ENCODE measurements around the gene PTGES3L. TPM values are rescaled to one million over a fixed set of nuclear protein-coding genes. Genes with fewer than 3 reads are reported as not detected.

PTGES3L gene
- total and polyA plus RNA-seq, 2 of the 13 experiments (the other 11 are each of a cell fraction or from before 2014, with no cell fraction given) = 1.2 to 2.9 TPM

DNA sequence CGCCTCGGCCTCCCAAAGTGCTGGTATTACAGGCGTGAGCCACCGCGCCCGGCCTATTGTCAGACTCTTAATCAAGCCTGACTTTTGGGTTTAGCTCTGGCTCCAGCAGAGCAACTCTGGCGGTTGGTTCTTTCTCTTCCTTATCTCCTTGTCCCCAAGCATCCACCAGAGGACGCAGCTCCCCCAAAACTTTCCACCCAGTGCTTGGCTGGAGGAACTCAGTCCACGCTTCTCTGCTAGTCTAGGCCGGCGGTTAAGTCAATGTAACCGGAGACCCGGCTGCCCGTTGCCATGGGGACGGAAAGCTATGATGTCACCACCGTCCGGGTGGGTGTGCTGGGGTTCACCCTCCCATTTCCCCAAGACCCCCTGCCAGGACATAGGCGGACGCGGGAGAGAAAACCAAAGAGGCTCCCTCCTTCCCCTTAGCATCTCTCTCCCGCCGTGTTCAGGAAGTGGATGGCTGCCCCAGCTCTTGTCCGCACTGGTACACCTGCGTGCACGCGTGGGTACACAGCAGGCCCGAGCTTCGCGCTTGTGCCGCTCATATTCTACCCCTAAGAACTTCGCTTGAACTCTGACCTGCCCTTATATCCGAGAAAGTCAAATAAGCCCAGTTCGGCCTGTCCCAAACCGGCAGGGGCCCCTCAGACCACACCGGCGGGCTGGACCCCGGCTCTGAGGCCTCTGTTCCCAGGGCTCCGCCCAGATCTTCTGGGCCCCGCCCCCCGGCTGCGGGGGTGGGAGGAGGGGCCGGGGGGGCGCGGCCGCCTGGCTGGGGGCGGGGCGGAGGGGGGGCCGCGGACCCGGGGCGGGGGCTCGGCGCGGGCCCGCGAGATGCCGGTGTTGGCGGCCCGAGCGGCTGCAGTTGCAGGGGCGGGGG lies 44.8 kb upstream of the PTGES3L start, which contains the start of gene RND2 (continued):
- TF ChIP-seq PITX1 (CRISPR knock-in tag; IDR thresholded peaks at IDR 0.05) = no peak
- no peak for TF ChIP-seq ZFP1 (CRISPR knock-in tag; IDR thresholded peaks at IDR 0.05)
- no peak for TF ChIP-seq SP2 (CRISPR knock-in tag; IDR thresholded peaks at IDR 0.05)
- TF ChIP-seq, protein P1, sequence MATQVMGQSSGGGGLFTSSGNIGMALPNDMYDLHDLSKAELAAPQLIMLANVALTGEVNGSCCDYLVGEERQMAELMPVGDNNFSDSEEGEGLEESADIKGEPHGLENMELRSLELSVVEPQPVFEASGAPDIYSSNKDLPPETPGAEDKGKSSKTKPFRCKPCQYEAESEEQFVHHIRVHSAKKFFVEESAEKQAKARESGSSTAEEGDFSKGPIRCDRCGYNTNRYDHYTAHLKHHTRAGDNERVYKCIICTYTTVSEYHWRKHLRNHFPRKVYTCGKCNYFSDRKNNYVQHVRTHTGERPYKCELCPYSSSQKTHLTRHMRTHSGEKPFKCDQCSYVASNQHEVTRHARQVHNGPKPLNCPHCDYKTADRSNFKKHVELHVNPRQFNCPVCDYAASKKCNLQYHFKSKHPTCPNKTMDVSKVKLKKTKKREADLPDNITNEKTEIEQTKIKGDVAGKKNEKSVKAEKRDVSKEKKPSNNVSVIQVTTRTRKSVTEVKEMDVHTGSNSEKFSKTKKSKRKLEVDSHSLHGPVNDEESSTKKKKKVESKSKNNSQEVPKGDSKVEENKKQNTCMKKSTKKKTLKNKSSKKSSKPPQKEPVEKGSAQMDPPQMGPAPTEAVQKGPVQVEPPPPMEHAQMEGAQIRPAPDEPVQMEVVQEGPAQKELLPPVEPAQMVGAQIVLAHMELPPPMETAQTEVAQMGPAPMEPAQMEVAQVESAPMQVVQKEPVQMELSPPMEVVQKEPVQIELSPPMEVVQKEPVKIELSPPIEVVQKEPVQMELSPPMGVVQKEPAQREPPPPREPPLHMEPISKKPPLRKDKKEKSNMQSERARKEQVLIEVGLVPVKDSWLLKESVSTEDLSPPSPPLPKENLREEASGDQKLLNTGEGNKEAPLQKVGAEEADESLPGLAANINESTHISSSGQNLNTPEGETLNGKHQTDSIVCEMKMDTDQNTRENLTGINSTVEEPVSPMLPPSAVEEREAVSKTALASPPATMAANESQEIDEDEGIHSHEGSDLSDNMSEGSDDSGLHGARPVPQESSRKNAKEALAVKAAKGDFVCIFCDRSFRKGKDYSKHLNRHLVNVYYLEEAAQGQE (IDR thresholded peaks at IDR 0.05; ENCODE audit: borderline replicate concordance in 1 of 2, low read depth in 1 of 2, low read length in 2 of 2) = no peak
- TF ChIP-seq, protein P2, sequence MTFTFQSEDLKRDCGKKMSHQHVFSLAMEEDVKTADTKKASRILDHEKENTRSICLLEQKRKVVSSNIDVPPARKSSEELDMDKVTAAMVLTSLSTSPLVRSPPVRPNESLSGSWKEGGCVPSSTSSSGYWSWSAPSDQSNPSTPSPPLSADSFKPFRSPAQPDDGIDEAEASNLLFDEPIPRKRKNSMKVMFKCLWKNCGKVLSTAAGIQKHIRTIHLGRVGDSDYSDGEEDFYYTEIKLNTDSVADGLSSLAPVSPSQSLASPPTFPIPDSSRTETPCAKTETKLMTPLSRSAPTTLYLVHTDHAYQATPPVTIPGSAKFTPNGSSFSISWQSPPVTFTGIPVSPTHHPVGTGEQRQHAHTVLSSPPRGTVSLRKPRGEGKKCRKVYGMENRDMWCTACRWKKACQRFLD (CRISPR knock-in tag; IDR thresholded peaks at IDR 0.05; ENCODE audit: borderline replicate concordance) = 0 out of 2 replicates have a peak, but pooled peaks have one; percentile 41
- TF ChIP-seq ATF7-NPFF (CRISPR knock-in tag; IDR thresholded peaks at IDR 0.05; ENCODE audit: low read depth) = peak; percentile 56; the same call in 1 of the 2 replicates
- TF ChIP-seq, protein P3, sequence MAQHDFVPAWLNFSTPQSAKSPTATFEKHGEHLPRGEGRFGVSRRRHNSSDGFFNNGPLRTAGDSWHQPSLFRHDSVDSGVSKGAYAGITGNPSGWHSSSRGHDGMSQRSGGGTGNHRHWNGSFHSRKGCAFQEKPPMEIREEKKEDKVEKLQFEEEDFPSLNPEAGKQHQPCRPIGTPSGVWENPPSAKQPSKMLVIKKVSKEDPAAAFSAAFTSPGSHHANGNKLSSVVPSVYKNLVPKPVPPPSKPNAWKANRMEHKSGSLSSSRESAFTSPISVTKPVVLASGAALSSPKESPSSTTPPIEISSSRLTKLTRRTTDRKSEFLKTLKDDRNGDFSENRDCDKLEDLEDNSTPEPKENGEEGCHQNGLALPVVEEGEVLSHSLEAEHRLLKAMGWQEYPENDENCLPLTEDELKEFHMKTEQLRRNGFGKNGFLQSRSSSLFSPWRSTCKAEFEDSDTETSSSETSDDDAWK (CRISPR knock-in tag; IDR thresholded peaks at IDR 0.05) = no peak
- TF ChIP-seq CCDC6 (CRISPR knock-in tag; IDR thresholded peaks at IDR 0.05) = no peak
- no peak for TF ChIP-seq MAFG (CRISPR knock-in tag; IDR thresholded peaks at IDR 0.05)
- peak; percentile 76 for TF ChIP-seq SALL1 (CRISPR knock-in tag; IDR thresholded peaks at IDR 0.05)
- TF ChIP-seq, protein P4, sequence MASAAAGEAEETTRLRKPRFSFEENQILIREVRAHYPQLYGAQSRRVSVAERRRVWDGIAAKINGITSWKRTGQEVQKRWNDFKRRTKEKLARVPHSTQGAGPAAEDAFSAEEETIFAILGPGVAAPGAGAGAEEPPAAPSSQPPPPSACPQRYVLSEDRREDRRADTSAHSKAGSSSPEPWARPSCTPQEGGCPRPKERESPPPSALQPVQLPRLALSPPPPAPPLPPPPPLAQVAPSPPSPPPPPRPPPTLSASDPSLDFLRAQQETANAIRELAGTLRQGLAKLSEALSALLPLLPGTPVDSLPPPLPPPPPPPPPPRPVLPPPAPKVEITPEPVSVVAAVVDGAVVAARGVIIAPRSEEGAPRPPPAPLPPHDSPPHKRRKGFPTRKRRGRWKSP (CRISPR knock-in tag; IDR thresholded peaks at IDR 0.05) = no peak
- no peak for TF ChIP-seq KAT2B (IDR thresholded peaks at IDR 0.05; ENCODE audit: borderline replicate concordance, low read depth, low read length)
- TF ChIP-seq ZNF367 (CRISPR knock-in tag; IDR thresholded peaks at IDR 0.05; ENCODE audit: borderline replicate concordance) = no peak
- no peak for TF ChIP-seq NFIB (CRISPR knock-in tag; IDR thresholded peaks at IDR 0.05; ENCODE audit: borderline replicate concordance)
- TF ChIP-seq ZNF543 (CRISPR knock-in tag; IDR thresholded peaks at IDR 0.05) = no peak
- peak; percentile 48; the same call in 1 of the 2 replicates for TF ChIP-seq ZKSCAN8 (CRISPR knock-in tag; IDR thresholded peaks at IDR 0.05; ENCODE audit: borderline replicate concordance)
- TF ChIP-seq, protein P5, sequence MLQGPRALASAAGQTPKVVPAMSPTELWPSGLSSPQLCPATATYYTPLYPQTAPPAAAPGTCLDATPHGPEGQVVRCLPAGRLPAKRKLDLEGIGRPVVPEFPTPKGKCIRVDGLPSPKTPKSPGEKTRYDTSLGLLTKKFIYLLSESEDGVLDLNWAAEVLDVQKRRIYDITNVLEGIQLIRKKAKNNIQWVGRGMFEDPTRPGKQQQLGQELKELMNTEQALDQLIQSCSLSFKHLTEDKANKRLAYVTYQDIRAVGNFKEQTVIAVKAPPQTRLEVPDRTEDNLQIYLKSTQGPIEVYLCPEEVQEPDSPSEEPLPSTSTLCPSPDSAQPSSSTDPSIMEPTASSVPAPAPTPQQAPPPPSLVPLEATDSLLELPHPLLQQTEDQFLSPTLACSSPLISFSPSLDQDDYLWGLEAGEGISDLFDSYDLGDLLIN (CRISPR knock-in tag; IDR thresholded peaks at IDR 0.05; ENCODE audit: borderline replicate concordance) = no peak
- TF ChIP-seq BCL6 (CRISPR knock-in tag; IDR thresholded peaks at IDR 0.05) = peak; percentile 36

Measured in HepG2 (cell line).